GM23248 (cell line): ENCODE measurements around the gene GNPNAT1. TPM values are rescaled to one million over a fixed set of nuclear protein-coding genes. Genes with fewer than 3 reads are reported as not detected.
A peak's percentile ranks its signal among the peaks of the same experiment; 100 is the strongest.

Experiments used
- DNase-seq: peaks from one replicate; pipeline ENCODE4 v3.0.0-alpha.2; 2015
- H2AFZ ChIP-seq: fragments of 200-600 bp; sonication (generic); 2 replicates; pipeline ENCODE4 v1.6.1; 2016; ENCODE audit warnings: antibody characterized with exemption
- H3F3A ChIP-seq: fragments of 200-600 bp; sonication (generic); 2 replicates; pipeline ENCODE4 v1.6.1; 2016; ENCODE audit warnings: mild to moderate bottlenecking, antibody characterized with exemption, mixed run types; ENCODE audit not compliant: insufficient read depth
- H3K27ac ChIP-seq: fragments of 200-600 bp; sonication (generic); 2 replicates; pipeline ENCODE4 v1.5.1; 2016; ENCODE audit warnings: mild to moderate bottlenecking
- H3K27me3 ChIP-seq: fragments of 200-600 bp; sonication (generic); replicated peaks from 2 replicates; pipeline ENCODE4 v1.6.1; 2016; ENCODE audit warnings: mild to moderate bottlenecking; ENCODE audit not compliant: insufficient read depth
- H3K36me3 ChIP-seq: fragments of 200-600 bp; sonication (generic); 2 replicates; pipeline ENCODE4 v1.6.1; 2016; ENCODE audit warnings: low read depth, mild to moderate bottlenecking
- H3K4me1 ChIP-seq: fragments of 200-600 bp; sonication (generic); 2 replicates; pipeline ENCODE4 v1.6.1; 2016; ENCODE audit warnings: mild to moderate bottlenecking; ENCODE audit not compliant: insufficient read depth
- H3K4me2 ChIP-seq: fragments of 200-600 bp; sonication (generic); one replicate; pipeline ENCODE4 v1.6.1; 2016; ENCODE audit warnings: mild to moderate bottlenecking; ENCODE audit not compliant: unreplicated experiment
- H3K4me3 ChIP-seq: fragments of 200-600 bp; sonication (generic); 2 replicates; pipeline ENCODE4 v1.5.1; 2016; ENCODE audit warnings: mild to moderate bottlenecking
- H3K79me2 ChIP-seq: fragments of 200-600 bp; sonication (generic); 2 replicates; pipeline ENCODE4 v1.6.1; 2016; ENCODE audit warnings: mild to moderate bottlenecking; ENCODE audit not compliant: insufficient read depth
- H3K9ac ChIP-seq: fragments of 200-600 bp; sonication (generic); 2 replicates; pipeline ENCODE4 v1.6.1; 2016; ENCODE audit warnings: mild to moderate bottlenecking
- H3K9me2 ChIP-seq: fragments of 200-600 bp; sonication (generic); 2 replicates; pipeline ENCODE4 v1.6.1; 2016; ENCODE audit warnings: mixed run types, mild to moderate bottlenecking, moderate library complexity; ENCODE audit not compliant: insufficient read depth
- H3K9me3 ChIP-seq: fragments of 200-600 bp; sonication (generic); one replicate; pipeline ENCODE4 v1.6.1; 2017; ENCODE audit warnings: low read depth
- H4K20me1 ChIP-seq: fragments of 200-600 bp; sonication (generic); 2 replicates; pipeline ENCODE4 v1.6.0; 2016; ENCODE audit not compliant: insufficient read depth
- EZH2 ChIP-seq: fragments of 200-600 bp; sonication (generic); IDR thresholded peaks from 2 replicates; pipeline ENCODE4 v1.6.1; 2018; ENCODE audit warnings: antibody characterized with exemption, mild to moderate bottlenecking; ENCODE audit not compliant: insufficient read depth, poor library complexity, severe bottlenecking
- EZH2phosphoT487 ChIP-seq: fragments of 200-600 bp; sonication (generic); IDR thresholded peaks from 2 replicates; pipeline ENCODE4 v1.6.1; 2018; ENCODE audit warnings: antibody characterized with exemption, moderate library complexity, mild to moderate bottlenecking, low read depth; ENCODE audit not compliant: insufficient read depth
- WGBS, 2 experiments: methylation state at CpG; one replicate each; pipeline ENCODE4 v1.1.6; 2015 to 2017; ENCODE audit warnings: low lambda C conversion rate in 2 of 2, low coverage in 1 of 2; ENCODE audit errors: missing lambda C conversion rate in 2 of 2; 5-methylcytosine and 5-hydroxymethylcytosine counted together
- in situ Hi-C: fragments of 300-500 bp; cut with MboI; formaldehyde crosslinking; loops from 2 replicates; pipeline ENCODE4 v1.15.0; 2020
- polyA plus RNA-seq: library from polyadenylated mRNA; unstranded; fragments of >200 nt; fragmentation: Nextera tagmentation; extraction: Ambion mirVana; gene quantifications from 2 replicates; pipeline ENCODE4 v1.2.1, GENCODE V29; 2016
- total RNA-seq: library from RNA; depleted of rRNA; stranded (reverse); fragments of >200 nt; shearing (Covaris generic); gene quantifications from 2 replicates; pipeline ENCODE4 v1.2.3, GENCODE V29; 2014

Gene GNPNAT1
- total and polyA plus RNA-seq, 2 experiments from 2014 or later = 58.9 to 59.6 TPM

- WGBS, 2 experiments = 54 to 61% methylated on average over 12 of the region's 12 CpGs
- Histone ChIP-seq H3K4me1 (peaks cover 34% of the 10 kb centered on the region), H3K36me3 (no peaks in the 10 kb centered on the region), H3K4me2 (peak overlapping the region; percentile 36), H4K20me1 (no peaks in the 10 kb centered on the region), H3K27ac (peak overlapping the region; percentile 81), H3F3A (peaks cover 18% of the 10 kb centered on the region), H3K9ac (peak overlapping the region; percentile 43), H3K9me3 (no peaks in the 10 kb centered on the region), H2AFZ (peak overlapping the region; percentile 12), H3K79me2 (no peaks in the 10 kb centered on the region), H3K4me3 (no peak overlapping the region), H3K9me2 (no peaks in the 10 kb centered on the region), H3K27me3 (no peaks in the 10 kb centered on the region)
- in situ Hi-C loops = no loop called here
- TF ChIP-seq EZH2 = no peak
- TF ChIP-seq EZH2phosphoT487 = no peak
- DNase-seq = peak; percentile 93
Observed at GRCh38 chr14:52835122-52835903, 43.9 kb upstream of the GNPNAT1 start.

DNA sequence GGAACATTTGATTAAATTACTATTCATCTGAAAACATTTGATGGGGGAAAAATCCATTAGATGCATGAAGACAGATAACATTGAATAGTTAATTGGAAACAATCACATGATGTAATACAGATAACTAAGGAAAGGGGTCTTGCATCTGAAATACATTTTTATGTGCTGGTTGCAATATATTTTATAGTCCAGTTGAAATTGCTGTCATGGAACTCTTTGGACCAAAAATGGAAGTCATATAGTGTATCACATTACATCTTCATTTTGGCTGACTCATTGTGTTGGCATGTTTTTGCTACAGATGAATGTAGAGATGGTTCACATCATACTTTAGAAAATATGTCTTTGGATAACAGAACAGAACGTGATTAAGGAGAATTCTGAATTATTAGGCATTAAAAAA is 43.0 kb upstream of the GNPNAT1 start:
- no peaks in the 10 kb centered on the region for H3K36me3 ChIP-seq
- no peak overlapping the region for H3K4me3 ChIP-seq
- H3K27ac ChIP-seq = peak overlapping the region; percentile 81
- H4K20me1 ChIP-seq = no peaks in the 10 kb centered on the region
- no peaks in the 10 kb centered on the region for H3K79me2 ChIP-seq
- in situ Hi-C loops = no loop called here
- H3K9ac ChIP-seq = peak overlapping the region; percentile 43
- 5 to 6% methylated on average over 1 of the region's 1 CpG for WGBS, 2 experiments
- peaks cover 34% of the 10 kb centered on the region for H3K4me1 ChIP-seq
- DNase-seq = peak; percentile 81
- H2AFZ ChIP-seq = no peak overlapping the region
- H3K9me2 ChIP-seq = no peaks in the 10 kb centered on the region
- no peaks in the 10 kb centered on the region for H3K27me3 ChIP-seq
- peak overlapping the region; percentile 36 for H3K4me2 ChIP-seq
- TF ChIP-seq EZH2phosphoT487 = no peak
- no peak for TF ChIP-seq EZH2
- peaks cover 18% of the 10 kb centered on the region for H3F3A ChIP-seq
- H3K9me3 ChIP-seq = no peaks in the 10 kb centered on the region

DNA sequence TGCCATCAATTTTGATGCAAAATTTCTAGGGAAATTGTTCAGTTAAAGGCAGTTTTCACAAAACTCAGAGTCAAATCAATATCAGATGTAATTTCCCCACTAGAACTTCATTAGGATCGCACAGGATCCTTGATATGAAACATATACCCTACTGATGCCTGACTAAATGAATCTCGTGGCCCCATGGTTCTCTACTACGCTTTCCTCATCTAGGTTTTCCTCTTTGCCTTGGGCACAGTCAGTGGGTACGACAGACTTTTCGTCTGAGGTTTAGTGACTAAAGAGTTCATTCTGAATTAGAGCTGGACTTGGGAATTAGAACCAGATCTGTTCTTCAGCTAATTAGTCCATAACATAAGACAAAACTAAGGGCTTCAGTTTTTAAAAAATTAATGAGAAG is 42.5 kb upstream of the GNPNAT1 start:
- Histone ChIP-seq H3K9me2 (no peaks in the 10 kb centered on the region), H3K4me1 (peaks cover 34% of the 10 kb centered on the region), H3K36me3 (no peaks in the 10 kb centered on the region), H2AFZ (peak overlapping the region; percentile 55; the same call in 1 of the 2 replicates), H3K9me3 (no peaks in the 10 kb centered on the region), H3K79me2 (no peaks in the 10 kb centered on the region), H3K4me2 (no peak overlapping the region), H3K9ac (no peak overlapping the region), H3K27me3 (no peaks in the 10 kb centered on the region), H3K4me3 (no peak overlapping the region), H3K27ac (peak overlapping the region; percentile 81), H4K20me1 (no peaks in the 10 kb centered on the region), H3F3A (peaks cover 18% of the 10 kb centered on the region)
- 71 to 81% methylated on average over 5 of the region's 5 CpGs for WGBS, 2 experiments
- in situ Hi-C loops = no loop called here
- TF ChIP-seq EZH2 (no peak), EZH2phosphoT487 (no peak)
- DNase-seq = no peak

DNA sequence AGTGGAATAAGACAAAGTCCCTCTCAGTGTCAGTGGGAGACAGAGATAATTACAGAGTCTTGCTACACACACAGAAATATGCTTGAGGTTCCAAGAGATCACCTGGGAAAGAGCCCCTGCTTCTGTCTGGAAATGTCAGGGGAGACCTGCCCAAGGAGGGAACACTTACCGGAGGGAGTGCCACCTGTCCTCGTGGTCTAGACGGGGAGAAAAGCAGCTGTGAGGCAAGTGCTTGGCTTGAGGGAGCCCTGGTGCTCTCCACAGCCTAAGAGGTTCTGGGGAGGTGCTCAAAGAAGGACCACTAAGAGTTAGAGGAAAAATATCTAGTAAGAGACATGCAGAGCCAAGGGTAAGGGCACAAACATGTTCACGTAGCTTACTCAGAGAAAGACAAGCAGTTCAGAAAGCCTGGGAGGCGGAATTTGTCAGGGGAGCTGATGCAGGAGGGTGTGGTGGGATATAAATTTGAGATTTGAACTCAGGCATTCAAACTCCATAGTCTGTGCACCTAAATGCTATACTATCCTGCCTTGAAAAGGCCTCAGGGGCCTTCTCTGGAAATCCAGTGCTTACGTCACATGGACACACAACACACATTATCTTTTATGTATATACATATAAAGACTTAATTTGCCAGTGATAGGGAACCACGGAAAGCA is 38.2 kb upstream of the GNPNAT1 start:
- in situ Hi-C loops = no loop called here

More for the DNA sequence above, 38.2 kb upstream of the GNPNAT1 start:
- TF ChIP-seq EZH2phosphoT487 (no peak), EZH2 (no peak)
- Histone ChIP-seq H3K27me3 (no peaks in the 10 kb centered on the region), H3F3A (peaks cover 8% of the 10 kb centered on the region), H3K36me3 (no peaks in the 10 kb centered on the region), H3K4me3 (no peak overlapping the region), H3K4me1 (peaks cover 19% of the 10 kb centered on the region), H2AFZ (no peak overlapping the region), H4K20me1 (no peaks in the 10 kb centered on the region), H3K9ac (no peak overlapping the region), H3K79me2 (no peaks in the 10 kb centered on the region), H3K9me2 (no peaks in the 10 kb centered on the region), H3K27ac (no peak overlapping the region), H3K9me3 (no peaks in the 10 kb centered on the region), H3K4me2 (no peak overlapping the region)
- DNase-seq = no peak
- WGBS, 2 experiments = 96 to 97% methylated on average over 7 of the region's 7 CpGs
